Trophoblast cell (in vitro differentiated cells and primary cell): ENCODE results near the gene RCVRN.

Source experiments
- DNase-seq, 2 donors: peaks; one replicate each; pipeline ENCODE4 v3.0.0-alpha.2; 2016
- H2AFZ ChIP-seq: 2 replicates; pipeline ENCODE4 v1.6.1; 2013; ENCODE audit warnings: low read length, moderate library complexity, mild to moderate bottlenecking; ENCODE audit not compliant: insufficient read depth, poor library complexity
- H2AK5ac ChIP-seq: 2 replicates; pipeline ENCODE4 v1.6.1; 2013; ENCODE audit warnings: mild to moderate bottlenecking, low read length
- H2BK120ac ChIP-seq: 2 replicates; pipeline ENCODE4 v1.6.1; 2013; ENCODE audit warnings: low read length, mild to moderate bottlenecking, moderate library complexity; ENCODE audit not compliant: insufficient read depth, poor library complexity
- H2BK12ac ChIP-seq: 2 replicates; pipeline ENCODE4 v1.6.1; 2013; ENCODE audit warnings: mild to moderate bottlenecking, low read length, moderate library complexity
- H2BK5ac ChIP-seq: 2 replicates; pipeline ENCODE4 v1.6.1; 2013; ENCODE audit warnings: low read length, low read depth, moderate library complexity, mild to moderate bottlenecking; ENCODE audit not compliant: poor library complexity
- H3K14ac ChIP-seq: 2 replicates; pipeline ENCODE4 v1.6.1; 2013; ENCODE audit warnings: mild to moderate bottlenecking, low read length
- H3K18ac ChIP-seq: 2 replicates; pipeline ENCODE4 v1.6.1; 2013; ENCODE audit warnings: mild to moderate bottlenecking, low read length
- H3K23ac ChIP-seq: 2 replicates; pipeline ENCODE4 v1.6.1; 2013; ENCODE audit warnings: low read length
- H3K27ac ChIP-seq: 2 replicates; pipeline ENCODE4 v1.5.1; 2013; ENCODE audit warnings: low read depth, mild to moderate bottlenecking, inconsistent platforms, low read length, moderate library complexity
- H3K27me3 ChIP-seq: 2 replicates; pipeline ENCODE4 v1.6.1; 2013; ENCODE audit warnings: inconsistent platforms, mild to moderate bottlenecking, low read length, moderate library complexity; ENCODE audit not compliant: insufficient read depth
- H3K36me3 ChIP-seq, 2 experiments: 1 replicate in 1 of 2; 2 replicates in 1 of 2; pipeline ENCODE4 v1.6.1; 2013; ENCODE audit warnings: low read length in 2 of 2, mild to moderate bottlenecking in 2 of 2, moderate library complexity in 1 of 2; ENCODE audit not compliant: insufficient read depth in 2 of 2, control insufficient read depth in 1 of 2
- H3K4ac ChIP-seq: 2 replicates; pipeline ENCODE4 v1.6.1; 2013; ENCODE audit warnings: low read depth, mild to moderate bottlenecking, low read length, moderate library complexity
- H3K4me1 ChIP-seq, 2 experiments: 1 replicate in 1 of 2; 2 replicates in 1 of 2; pipeline ENCODE4 v1.6.1; 2013; ENCODE audit warnings: low read length in 2 of 2, mild to moderate bottlenecking in 2 of 2, moderate library complexity in 1 of 2; ENCODE audit not compliant: insufficient read depth in 2 of 2, control insufficient read depth in 1 of 2
- H3K4me2 ChIP-seq: 2 replicates; pipeline ENCODE4 v1.6.1; 2013; ENCODE audit warnings: inconsistent platforms, mild to moderate bottlenecking, low read length, moderate library complexity
- H3K4me3 ChIP-seq: 2 replicates; pipeline ENCODE4 v1.5.1; 2013; ENCODE audit warnings: mild to moderate bottlenecking, low read depth, low read length, inconsistent platforms
- H3K79me1 ChIP-seq: one replicate; pipeline ENCODE4 v1.6.1; 2013; ENCODE audit warnings: low read length
- H3K79me2 ChIP-seq: 2 replicates; pipeline ENCODE4 v1.6.1; 2013; ENCODE audit warnings: low read length, mild to moderate bottlenecking; ENCODE audit not compliant: control insufficient read depth, insufficient read depth, poor library complexity
- H3K9ac ChIP-seq: 2 replicates; pipeline ENCODE4 v1.6.1; 2013; ENCODE audit warnings: mild to moderate bottlenecking, low read length
- H3K9me3 ChIP-seq: 2 replicates; pipeline ENCODE4 v1.6.1; 2013; ENCODE audit warnings: low read depth, mild to moderate bottlenecking, control low read depth, inconsistent platforms, low read length; ENCODE audit not compliant: insufficient read depth
- H4K12ac ChIP-seq: 2 replicates; pipeline ENCODE4 v1.6.1; 2013; ENCODE audit warnings: low read depth, mild to moderate bottlenecking, low read length, moderate library complexity
- H4K8ac ChIP-seq: 2 replicates; pipeline ENCODE4 v1.6.1; 2013; ENCODE audit warnings: low read depth, mild to moderate bottlenecking, low read length, moderate library complexity
- H4K91ac ChIP-seq: one replicate; pipeline ENCODE4 v1.6.1; 2013; ENCODE audit warnings: low read depth, mild to moderate bottlenecking, low read length, moderate library complexity
- whole genome bisulfite sequencing: extraction: QIAGEN DNeasy Blood & Tissue Kit; methylation state at CpG from one replicate; pipeline ENCODE4 v1.1.7; 2013; ENCODE audit warnings: missing lambda C conversion rate; ENCODE audit not compliant: insufficient read length, insufficient coverage; ENCODE audit errors: extremely low coverage; 5-methylcytosine and 5-hydroxymethylcytosine counted together

RCVRN gene

DNA sequence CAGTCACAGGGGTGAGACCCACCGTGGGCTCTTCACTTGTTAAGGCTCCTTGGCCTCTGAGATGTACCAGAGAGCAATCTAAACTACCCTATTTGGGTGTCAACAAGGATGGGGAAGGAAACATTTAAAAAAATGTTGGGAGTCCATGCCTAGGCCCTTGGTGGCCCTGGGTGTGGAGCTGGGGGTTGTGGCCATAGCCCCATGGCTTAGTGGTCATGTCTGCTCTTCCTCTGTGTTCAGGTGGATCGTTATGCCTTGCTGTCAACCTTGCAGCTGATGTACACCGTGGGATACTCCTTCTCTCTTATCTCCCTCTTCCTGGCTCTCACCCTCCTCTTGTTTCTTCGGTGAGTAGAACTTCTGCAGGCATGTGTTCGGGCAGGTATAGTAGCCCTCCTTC is 50.8 kb downstream of the RCVRN start:
- H3K23ac ChIP-seq = no peak overlapping the region
- H3K4ac ChIP-seq = no peak overlapping the region
- H3K27me3 ChIP-seq = no peaks in the 10 kb centered on the region
- H2BK5ac ChIP-seq = no peak overlapping the region
- H3K18ac ChIP-seq = no peak overlapping the region
- H3K4me3 ChIP-seq = no peak overlapping the region
- no peak overlapping the region for H3K9ac ChIP-seq
- H2BK12ac ChIP-seq = no peak overlapping the region
- H2BK120ac ChIP-seq = no peak overlapping the region
- no peaks in the 10 kb centered on the region for H3K4me1 ChIP-seq
- H4K12ac ChIP-seq = no peak overlapping the region
- H3K4me2 ChIP-seq = no peak overlapping the region
- H2AK5ac ChIP-seq = no peak overlapping the region
- no peak overlapping the region for H4K8ac ChIP-seq
- no peak overlapping the region for H2AFZ ChIP-seq
- no CpG with 5 or more reads among the region's 5 CpGs for WGBS
- H3K9me3 ChIP-seq = no peaks in the 10 kb centered on the region
- no peak overlapping the region for H3K14ac ChIP-seq
- H3K36me3 ChIP-seq = no peaks in the 10 kb centered on the region
- H3K79me2 ChIP-seq = no peaks in the 10 kb centered on the region
- no peak overlapping the region for H3K27ac ChIP-seq
- no peaks in the 10 kb centered on the region for H3K79me1 ChIP-seq
- H4K91ac ChIP-seq = no peak overlapping the region
- no peak for DNase-seq

DNA sequence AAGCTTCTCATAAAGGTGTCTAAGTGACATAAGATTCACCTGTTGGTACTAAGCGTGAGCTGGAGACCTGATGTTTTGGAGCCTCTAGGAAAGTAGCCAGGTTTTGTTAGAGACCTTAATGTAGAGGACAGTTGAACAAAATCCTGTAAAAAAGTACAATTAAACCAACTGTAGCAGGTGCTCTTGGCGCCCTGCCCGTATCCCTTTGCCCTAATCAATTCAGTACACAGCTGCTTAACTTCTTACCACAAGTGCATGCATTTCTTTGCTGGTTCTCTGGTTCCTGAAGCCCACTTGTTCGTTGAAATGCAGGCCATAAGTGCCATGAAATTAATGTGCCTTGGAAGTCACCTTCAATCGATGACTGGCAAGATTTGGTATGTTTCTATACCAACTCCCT is 54.9 kb downstream of the RCVRN start:
- H2BK5ac ChIP-seq = no peak overlapping the region
- H3K14ac ChIP-seq = no peak overlapping the region
- no peak overlapping the region for H2AK5ac ChIP-seq
- H4K12ac ChIP-seq = no peak overlapping the region
- H3K4me1 ChIP-seq = no peaks in the 10 kb centered on the region
- no peak overlapping the region for H3K4me2 ChIP-seq
- no peaks in the 10 kb centered on the region for H3K36me3 ChIP-seq
- H2BK120ac ChIP-seq = no peak overlapping the region
- H3K23ac ChIP-seq = no peak overlapping the region
- no peak for DNase-seq
- no peak overlapping the region for H3K27ac ChIP-seq
- no peaks in the 10 kb centered on the region for H3K27me3 ChIP-seq
- no peak overlapping the region for H3K4ac ChIP-seq
- WGBS = no CpG with 5 or more reads among the region's 5 CpGs
- no peak overlapping the region for H3K4me3 ChIP-seq
- H4K8ac ChIP-seq = no peak overlapping the region
- H3K9ac ChIP-seq = no peak overlapping the region
- no peaks in the 10 kb centered on the region for H3K9me3 ChIP-seq
- H2BK12ac ChIP-seq = no peak overlapping the region
- H3K79me1 ChIP-seq = no peaks in the 10 kb centered on the region
- no peak overlapping the region for H3K18ac ChIP-seq
- no peaks in the 10 kb centered on the region for H3K79me2 ChIP-seq
- H2AFZ ChIP-seq = no peak overlapping the region
- H4K91ac ChIP-seq = no peak overlapping the region
